Heart right ventricle (tissue), 16 donors: ENCODE results near the gene CDH13. TPM values are rescaled to one million over a fixed set of nuclear protein-coding genes. Genes with fewer than 3 reads are reported as not detected.

ENCODE experiments used
- ATAC-seq, 8 donors: fragments of 200-7000 bp; cut with Tn5 transposase; one replicate each; pipeline ENCODE4 v1.9.1; 2020; ENCODE audit warnings: mild to moderate bottlenecking in 8 of 8, moderate library complexity in 8 of 8, moderate number of reproducible peaks in 1 of 8
- DNase-seq, 2 donors: peaks; one replicate each; pipeline ENCODE4 v3.0.0-alpha.2; 2020
- H3K27ac ChIP-seq, 10 donors: fragments of 200-600 bp; sonication (generic) in 2 of 10; one replicate each; pipeline versions ENCODE4 v1.5.0 to v1.8.0; 2020 to 2022; ENCODE audit warnings: mild to moderate bottlenecking in 3 of 10
- H3K27me3 ChIP-seq, 7 donors: fragments of 200-600 bp; one replicate each; pipeline ENCODE4 v1.8.0; 2021 to 2022; ENCODE audit warnings: mild to moderate bottlenecking in 2 of 7
- H3K36me3 ChIP-seq, 9 donors: fragments of 200-600 bp; sonication (generic) in 1 of 9; one replicate each; pipeline versions ENCODE4 v1.5.0 to v1.8.0; 2020 to 2022; ENCODE audit warnings: mild to moderate bottlenecking in 2 of 9
- H3K4me1 ChIP-seq, 9 donors: fragments of 200-600 bp; sonication (generic) in 1 of 9; one replicate each; pipeline versions ENCODE4 v1.5.0 to v1.8.0; 2020 to 2022; ENCODE audit warnings: mild to moderate bottlenecking in 4 of 9
- H3K4me3 ChIP-seq, 10 donors: fragments of 200-600 bp; sonication (generic) in 2 of 10; one replicate each; pipeline versions ENCODE4 v1.5.0 to v1.8.0; 2020 to 2022; ENCODE audit warnings: mild to moderate bottlenecking in 7 of 10, moderate library complexity in 2 of 10
- H3K9me3 ChIP-seq, 11 donors: fragments of 200-600 bp in 10 of 11; sonication (generic) in 2 of 11; one replicate each; pipeline versions ENCODE4 v1.5.0 to v1.8.0; 2013 to 2022; ENCODE audit warnings: mild to moderate bottlenecking in 2 of 11, control low read depth in 1 of 11, moderate library complexity in 1 of 11
- CTCF ChIP-seq, 9 donors: fragments of 200-600 bp; sonication (generic) in 2 of 9; IDR thresholded peaks; one replicate each; pipeline versions ENCODE4 v1.5.0 to v1.8.0; 2021 to 2022; ENCODE audit warnings: antibody characterized with exemption in 9 of 9, mild to moderate bottlenecking in 5 of 9, moderate library complexity in 1 of 9
- WGBS, 2 donors: extraction: QIAGEN DNeasy Blood & Tissue Kit; methylation state at CpG; one replicate each; pipeline ENCODE4 v1.1.7; 2013; ENCODE audit warnings: inconsistent platforms in 1 of 2; 5-methylcytosine and 5-hydroxymethylcytosine counted together
- intact Hi-C, 10 donors: fragments of 100-400 bp; cut with DNase I; formaldehyde crosslinking; loops; one replicate each; pipeline versions ENCODE4 v1.11.1 to v1.14.2; 2022
- polyA plus RNA-seq, 2 donors: library from polyadenylated mRNA; stranded (reverse); fragments of 200-250 nt; gene quantifications; one replicate each; pipeline ENCODE4 v1.2.3, GENCODE V29; 2013
- total RNA-seq, 10 donors: library from RNA; stranded (reverse); fragmentation: NEBNext Ultra II Directional in 3 of 10; extraction: Animal tissue kit (Norgen Biotek cat#: 25700) in 3 of 10; gene quantifications; one replicate each; pipeline versions ENCODE4 v1.2.1 to v1.2.4, GENCODE V29; 2021 to 2023
- donor health status: Arrhythmogenic right ventricular cardiomyopathy.
- donor health status: ischemic (EF 13 %, LVEDD 7.1; RV severe dilation, severe dysfunction).
- donor health status: healthy with polysubstance abuse.
- donor health status: DM: no; HTN: yes; CAD: no.
- donor health status: DM: no; HTN: no; CAD: no.
- donor health status: ischemic (EF 25% LVEDD 6.9; RV normal size, moderate dysfunction).
- donor health status: ischemic (EF 25% LVEDD 5.7; RV mildly dilated, moderate dysfunction).
- donor health status: healthy.
- donor health status: DM: yes; HTN: yes; CAD: no.
- donor health status: Ischemic cardiomyopathy.
- donor health status: ischemic (EF 35%, LVEDD 5.7; RV mildly dilated, moderate dysfunction).
- donor health status: nonischemic (EF 11% LVEDD 7.7; RV severe dilation, severe dysfunction).
- donor health status: DM: yes; HTN: yes; CAD: no.
- donor health status: PGD.
- donor health status: ischemic (EF 29% LVEDD 5.4; RV normal size, mild dysfunction).
- donor health status: nonischemic (EF 23%, LVEDD 6.1; RV moderate dilation, normal function).

Gene CDH13
- total and polyA plus RNA-seq, 12 donors = 15.5 to 221 (median 168) TPM

GRCh38 chr16:83835586-83836566, 1209.1 kb downstream of the CDH13 start:
- Histone ChIP-seq H3K27me3 (peaks cover 0 to 8% (median 0%) of the 10 kb centered on the region in 7 donors), H3K27ac (no peak overlapping the region), H3K4me1 (peaks cover 0 to 9% (median 0%) of the 10 kb centered on the region in 9 donors), H3K4me3 (no peak overlapping the region), H3K36me3 (no peaks in the 10 kb centered on the region), H3K9me3 (no peaks in the 10 kb centered on the region)
- intact Hi-C loops = loop anchor here in 1 of 10 donors (10.0 kb wide), 1 partner anchor 229 kb away; no protein-coding TSS in a partner anchor
- no peak for DNase-seq
- no peak for TF ChIP-seq CTCF (IDR thresholded peaks at IDR 0.05)
- WGBS, 2 donors = 65 to 69% methylated on average over 10 of the region's 10 CpGs
- ATAC-seq = no peak

GRCh38 chr16:83837566-83837965, 1210.8 kb downstream of the CDH13 start:
- Histone ChIP-seq H3K4me3 (no peak overlapping the region), H3K27ac (no peak overlapping the region), H3K27me3 (peaks cover 0 to 8% (median 0%) of the 10 kb centered on the region in 7 donors), H3K36me3 (no peaks in the 10 kb centered on the region), H3K9me3 (no peaks in the 10 kb centered on the region), H3K4me1 (peaks cover 0 to 14% (median 0%) of the 10 kb centered on the region in 9 donors)
- no peak for TF ChIP-seq CTCF (IDR thresholded peaks at IDR 0.05)
- WGBS, 2 donors = 93% methylated on average over 4 of the region's 4 CpGs
- intact Hi-C loops = loop anchor here in 1 of 10 donors (10.0 kb wide), 1 partner anchor 227 kb away; no protein-coding TSS in a partner anchor
- no peak for ATAC-seq
- DNase-seq = no peak

- intact Hi-C loops = loop anchor here in 1 of 10 donors (10.0 kb wide), 1 partner anchor 227 kb away; no protein-coding TSS in a partner anchor
- no peak for TF ChIP-seq CTCF (IDR thresholded peaks at IDR 0.05)
- ATAC-seq = no peak
Measured at GRCh38 chr16:83838151-83838550, 1211.4 kb downstream of the CDH13 start.

GRCh38 chr16:83839561-83839960, 1212.8 kb downstream of the CDH13 start:
- Histone ChIP-seq H3K9me3 (no peaks in the 10 kb centered on the region), H3K36me3 (no peaks in the 10 kb centered on the region), H3K27ac (no peak overlapping the region), H3K4me1 (peaks cover 0 to 22% (median 0%) of the 10 kb centered on the region in 9 donors), H3K4me3 (no peak overlapping the region), H3K27me3 (peaks cover 0 to 8% (median 0%) of the 10 kb centered on the region in 7 donors)
- intact Hi-C loops = loop anchor here in 1 of 10 donors (10.0 kb wide), 1 partner anchor 225 kb away; no protein-coding TSS in a partner anchor
- DNase-seq = no peak
- no peak for ATAC-seq
- no peak for TF ChIP-seq CTCF (IDR thresholded peaks at IDR 0.05)
- 58 to 64% methylated on average over 3 of the region's 3 CpGs for WGBS, 2 donors

More at GRCh38 chr16:83838151-83838550, 1211.4 kb downstream of the CDH13 start:
- Histone ChIP-seq H3K4me3 (no peak overlapping the region), H3K27ac (no peak overlapping the region), H3K36me3 (no peaks in the 10 kb centered on the region), H3K27me3 (peaks cover 0 to 8% (median 0%) of the 10 kb centered on the region in 7 donors), H3K4me1 (peaks cover 0 to 20% (median 0%) of the 10 kb centered on the region in 9 donors), H3K9me3 (no peaks in the 10 kb centered on the region)
- DNase-seq = no peak
- WGBS, 2 donors = 77 to 84% methylated on average over 4 of the region's 4 CpGs
